GM21360 (cell line): ENCODE measurements around the gene GH1.

Source experiments
- ATAC-seq: cut with Tn5 transposase; IDR thresholded peaks from one replicate; pipeline ENCODE4 v1.9.1; 2021; ENCODE audit warnings: mild to moderate bottlenecking, moderate library complexity; ENCODE audit not compliant: unreplicated experiment

The GH1 gene

DNA sequence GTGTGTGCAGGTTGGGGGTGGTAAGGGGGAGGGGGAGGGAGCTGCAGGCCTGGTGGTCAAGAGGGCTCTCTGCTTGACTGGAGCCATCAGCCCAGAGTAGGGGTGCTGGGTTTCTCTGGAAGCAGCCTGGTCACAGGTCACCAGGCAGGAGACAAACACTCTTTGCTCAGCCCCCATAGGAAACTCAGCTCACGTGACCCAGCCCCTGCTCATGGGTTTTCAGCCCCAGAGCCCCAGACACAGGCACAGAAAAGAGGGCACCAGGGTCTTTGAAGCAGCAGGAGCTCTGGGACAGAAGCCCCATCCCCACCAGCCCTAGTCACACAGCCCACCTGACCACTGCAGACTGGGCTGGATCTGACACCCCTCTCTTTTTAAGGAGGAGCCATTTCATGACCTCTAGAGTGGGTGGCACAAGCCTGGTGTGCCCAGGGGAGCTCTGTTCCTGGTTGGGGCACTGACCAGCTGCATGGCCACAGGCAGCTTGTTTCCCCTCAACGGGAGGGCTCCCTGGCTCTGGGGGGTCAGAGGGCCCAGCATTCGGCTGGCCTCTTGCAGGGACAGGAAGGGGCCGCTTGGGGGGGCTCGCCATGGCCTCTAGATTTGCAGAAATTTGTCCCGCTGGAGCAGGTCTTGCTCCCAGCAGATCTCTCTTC lies 27.3 kb upstream of the GH1 start:
- no peak for ATAC-seq

DNA sequence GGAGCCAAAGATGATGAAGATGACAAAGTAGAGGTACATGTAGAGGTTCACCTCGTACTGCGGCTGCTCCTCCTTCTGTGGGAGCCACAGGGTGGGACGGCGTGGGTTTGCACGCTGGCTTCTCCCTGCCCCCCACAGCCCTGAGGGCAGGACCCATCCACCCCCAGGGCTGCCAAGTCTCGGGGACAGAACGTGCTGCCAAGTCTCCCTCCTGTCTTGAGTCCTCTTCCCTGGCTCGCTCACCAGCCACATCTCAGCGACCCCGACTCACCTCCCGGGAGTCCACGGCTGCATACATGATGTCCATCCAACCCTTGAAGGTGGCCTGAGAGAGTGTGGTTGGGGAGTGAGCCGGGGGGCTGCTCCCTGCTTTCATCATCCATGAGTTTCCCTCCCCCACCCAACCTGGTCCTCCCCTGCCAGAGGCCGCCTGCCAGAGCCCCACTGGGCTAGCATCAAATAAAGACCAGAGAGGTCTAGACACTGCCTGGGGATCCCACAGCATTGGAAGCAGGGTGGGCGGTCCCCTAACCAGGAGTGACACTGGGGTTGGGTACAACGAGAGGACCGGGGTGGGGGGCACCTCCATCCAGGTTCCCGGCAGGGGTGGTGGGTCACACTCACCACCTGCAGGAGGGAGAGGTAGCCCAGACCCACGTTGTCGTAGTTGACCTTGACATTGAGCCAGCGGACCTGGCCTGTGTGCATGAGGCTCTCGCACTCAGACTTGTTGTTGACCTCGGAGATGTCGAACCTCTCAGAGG lies 26.3 kb upstream of the GH1 start:
- ATAC-seq = no peak

DNA sequence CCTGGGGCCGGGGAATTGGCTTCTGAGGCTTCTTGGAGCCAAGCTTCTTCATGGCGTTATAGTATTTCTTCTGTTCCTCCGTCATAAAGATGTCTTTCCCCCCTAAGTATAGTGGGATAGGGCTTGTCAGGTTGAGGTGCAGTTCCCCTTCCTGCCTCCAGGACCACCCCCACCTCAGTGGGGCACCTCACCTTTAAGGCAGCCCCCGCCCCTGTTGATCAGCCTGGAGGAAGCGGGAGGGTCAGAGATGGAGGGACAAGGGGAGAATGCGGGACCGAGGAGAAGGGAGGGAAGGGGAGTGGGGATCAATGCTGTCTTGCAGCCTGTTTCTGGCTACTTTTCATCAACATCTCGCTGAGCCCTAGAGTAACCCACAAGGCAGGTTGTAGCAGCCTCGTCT lies 25.1 kb upstream of the GH1 start:
- ATAC-seq = no peak

DNA sequence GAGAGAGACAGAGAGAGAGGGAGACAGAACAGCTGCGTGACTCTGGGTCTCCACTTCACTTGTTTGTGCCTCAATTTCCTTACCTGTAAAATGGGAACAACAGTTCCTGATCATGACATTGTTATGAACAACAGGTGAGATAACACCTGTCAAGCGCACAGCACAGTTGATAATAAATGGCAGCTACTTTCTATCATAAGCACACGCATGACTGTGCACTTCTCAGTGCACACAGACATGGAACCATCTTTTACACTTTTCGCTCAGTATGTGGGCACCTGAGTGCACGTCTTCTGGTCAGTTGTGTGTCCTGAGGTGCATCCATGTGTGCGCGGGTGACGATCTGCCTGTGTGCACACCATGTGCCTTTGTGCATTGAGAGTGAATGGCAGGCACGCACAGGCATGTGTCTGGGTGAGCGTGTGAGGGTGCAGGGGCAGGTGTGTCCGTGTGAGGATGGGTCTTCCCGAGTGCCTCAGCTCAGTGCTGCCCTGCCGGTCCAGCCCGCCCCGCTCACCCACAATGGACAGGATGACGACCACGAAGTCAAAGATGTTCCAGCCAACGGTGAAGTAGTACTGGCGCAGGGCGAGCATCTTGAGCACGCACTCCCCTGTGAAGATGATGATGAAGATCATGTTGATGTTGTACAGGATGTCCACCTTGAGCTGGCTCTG lies 23.8 kb upstream of the GH1 start:
- ATAC-seq = no peak

DNA sequence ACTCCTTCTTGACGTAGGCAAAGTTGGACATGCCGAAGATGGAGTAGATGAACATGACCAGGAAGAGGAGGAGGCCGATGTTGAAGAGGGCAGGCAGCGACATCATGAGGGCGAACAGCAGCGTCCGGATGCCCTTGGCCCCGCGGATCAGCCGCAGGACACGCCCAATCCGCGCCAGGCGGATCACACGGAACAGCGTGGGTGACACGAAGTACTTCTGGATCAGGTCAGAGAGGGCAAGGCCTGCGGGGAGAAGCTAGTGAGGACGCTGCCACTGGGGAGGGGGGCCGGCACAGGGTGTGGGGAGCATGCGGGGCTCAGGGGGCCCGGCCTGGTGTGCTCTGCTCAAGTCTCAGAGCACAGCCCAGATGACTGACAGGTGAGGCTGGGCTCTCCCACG lies 23.1 kb upstream of the GH1 start:
- no peak for ATAC-seq

DNA sequence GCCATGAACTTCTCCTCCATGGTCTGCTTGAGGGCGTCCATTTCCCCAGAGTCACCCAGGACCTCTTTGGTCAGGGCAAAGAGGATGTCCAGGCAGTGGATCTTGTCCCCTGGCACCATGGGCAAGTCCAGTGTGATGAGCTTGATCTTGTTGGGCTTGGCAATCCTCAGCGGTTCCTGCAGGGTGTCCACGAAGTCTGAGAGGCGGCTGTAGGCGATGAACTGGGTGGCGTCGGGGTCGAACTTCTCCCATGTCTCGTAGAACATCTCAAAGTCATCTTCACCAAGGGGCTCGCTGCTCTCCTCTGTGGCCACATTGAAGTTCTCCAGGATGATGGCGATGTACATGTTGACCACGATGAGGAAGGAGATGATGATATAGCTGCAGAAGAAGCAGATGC lies 22.5 kb upstream of the GH1 start:
- no peak for ATAC-seq

DNA sequence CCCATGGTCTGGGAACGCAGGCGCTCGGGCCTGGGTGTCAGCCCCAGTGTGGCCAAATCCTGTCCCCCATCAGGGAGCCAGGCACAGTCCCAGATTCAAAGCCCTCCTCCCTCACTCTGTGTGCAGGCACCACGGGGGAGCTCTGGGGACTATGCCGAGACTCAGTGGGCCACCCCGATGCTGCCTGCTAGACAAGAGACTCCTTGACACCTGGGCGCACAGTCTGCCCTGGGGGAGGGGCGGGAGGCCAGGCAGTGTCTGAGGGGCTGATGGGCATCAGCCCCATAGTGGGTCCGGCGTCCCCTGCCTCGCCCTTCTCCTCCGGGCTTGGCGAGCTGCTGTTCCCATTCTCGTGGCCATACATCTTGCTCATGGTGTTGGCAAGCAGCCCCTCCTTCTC lies 21.9 kb upstream of the GH1 start:
- ATAC-seq = no peak

DNA sequence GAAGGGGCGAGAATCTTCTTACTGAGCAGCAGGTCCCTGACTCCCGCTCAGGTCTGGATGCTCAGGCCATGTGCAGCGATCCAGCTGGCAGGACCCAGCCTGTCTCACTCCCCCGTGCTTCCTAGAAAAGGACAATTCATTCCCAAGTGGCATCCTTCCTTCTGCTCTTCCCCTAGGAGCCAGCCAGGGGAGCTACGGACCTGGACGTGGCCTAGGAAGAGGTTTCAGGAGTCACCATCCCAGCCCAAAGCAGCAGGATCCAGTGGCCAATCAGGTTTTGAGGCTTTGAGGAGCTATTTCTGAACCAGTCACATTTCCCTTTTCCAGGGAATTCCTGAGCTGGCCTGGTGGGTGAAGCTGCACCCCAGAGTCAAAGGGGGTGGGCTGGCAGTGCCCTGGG lies 21.2 kb upstream of the GH1 start:
- no peak for ATAC-seq

DNA sequence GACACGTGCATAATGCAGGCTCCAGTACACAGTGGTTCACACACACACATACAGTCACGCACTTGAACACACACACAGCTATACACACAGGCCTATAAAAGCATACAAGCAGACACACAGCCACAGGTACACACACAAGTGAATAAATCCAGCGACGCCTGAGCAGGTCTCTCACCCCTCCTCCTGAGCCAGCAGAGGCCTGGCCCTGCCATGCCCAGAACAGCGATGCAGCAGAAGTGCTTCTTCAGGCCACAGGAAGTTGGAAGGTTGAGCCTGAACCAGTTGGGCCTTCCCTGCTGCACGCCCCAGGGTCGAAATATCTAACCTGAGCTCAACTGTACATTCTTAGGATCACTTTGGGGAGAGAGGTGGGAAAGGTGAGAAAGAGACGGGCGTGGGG lies 20.8 kb upstream of the GH1 start:
- no peak for ATAC-seq

DNA sequence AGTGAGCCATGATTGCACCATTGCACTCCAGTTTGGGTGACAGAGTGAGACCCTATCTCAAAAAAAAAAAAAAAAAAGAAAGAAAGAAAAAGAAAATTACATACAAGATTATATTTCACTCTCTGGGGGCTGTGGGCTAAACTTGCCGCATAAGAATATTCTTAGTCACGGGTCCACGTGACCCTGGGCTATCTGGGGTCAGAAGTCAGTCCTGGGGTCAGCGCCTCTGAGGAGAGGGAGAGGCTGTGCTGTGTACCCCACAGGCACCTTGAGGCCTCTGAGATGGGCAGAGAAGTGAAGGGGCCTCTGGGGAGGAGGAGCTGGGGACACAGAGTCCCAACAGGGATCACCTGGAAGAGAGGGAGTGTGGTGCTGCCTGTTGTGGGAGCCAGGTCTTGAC lies 19.3 kb upstream of the GH1 start:
- no peak for ATAC-seq

DNA sequence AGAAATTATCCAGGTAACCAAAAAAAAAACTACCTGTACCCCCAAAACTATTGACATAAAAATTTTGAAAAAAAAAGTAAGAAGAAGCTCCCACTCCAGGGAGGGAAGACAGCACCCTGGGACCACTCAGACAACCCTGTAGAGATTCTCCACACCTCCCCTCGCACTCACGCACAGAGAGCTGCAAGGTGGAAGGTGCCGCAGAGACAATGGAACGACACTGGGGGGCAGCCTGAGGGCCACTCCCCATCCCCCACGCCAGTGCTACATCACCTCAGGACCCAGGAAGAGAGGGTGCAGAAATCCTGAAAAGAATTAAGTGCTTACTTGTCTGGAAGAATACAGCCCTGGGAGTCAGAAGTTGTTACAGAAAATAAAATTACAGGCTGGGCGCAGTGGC lies 18.7 kb upstream of the GH1 start:
- no peak for ATAC-seq

DNA sequence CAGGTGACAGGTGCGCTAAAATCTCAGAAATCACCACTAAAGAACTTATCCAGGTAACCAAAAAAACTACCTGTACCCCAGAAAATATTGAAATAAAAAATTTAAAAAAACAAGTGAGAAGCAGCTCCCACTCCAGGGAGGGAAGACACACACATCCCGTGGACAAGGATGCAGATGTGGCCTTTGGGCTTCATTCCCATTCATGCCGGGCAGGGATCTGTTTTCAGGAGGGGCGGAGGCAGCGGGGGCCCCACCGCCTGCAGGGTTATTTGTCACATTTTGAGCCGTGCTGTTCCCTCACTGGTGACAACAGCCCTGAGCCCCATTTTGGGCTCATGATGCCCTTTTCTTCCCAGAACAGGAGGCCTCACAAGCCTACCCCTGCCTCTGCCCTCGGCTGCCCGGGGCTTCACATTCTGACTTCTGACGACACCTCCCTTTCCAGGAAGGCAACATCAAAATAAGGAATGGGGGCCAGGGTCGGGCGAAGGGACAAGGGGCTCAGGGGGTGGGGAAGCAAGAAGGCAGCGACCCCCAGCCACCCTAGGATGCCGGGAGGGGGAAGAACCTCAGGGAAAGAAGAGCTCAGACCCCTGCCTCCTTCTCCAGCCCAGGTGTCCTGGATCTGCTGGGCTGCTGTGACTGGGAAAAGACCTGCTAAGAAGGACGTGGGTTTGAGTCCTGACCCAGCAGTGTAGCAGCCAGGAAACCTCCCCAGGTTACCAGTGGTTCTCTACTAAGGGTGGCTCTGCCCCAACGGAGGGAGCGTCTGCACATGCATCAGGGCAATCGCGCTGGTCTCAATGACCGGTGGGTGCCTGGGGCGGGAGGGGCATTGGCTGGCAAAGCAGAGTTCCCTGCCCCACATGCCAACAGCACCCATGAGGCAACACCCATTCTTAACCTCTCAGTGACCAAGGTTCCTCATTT lies 15.8 kb upstream of the GH1 start:
- ATAC-seq = no peak

DNA sequence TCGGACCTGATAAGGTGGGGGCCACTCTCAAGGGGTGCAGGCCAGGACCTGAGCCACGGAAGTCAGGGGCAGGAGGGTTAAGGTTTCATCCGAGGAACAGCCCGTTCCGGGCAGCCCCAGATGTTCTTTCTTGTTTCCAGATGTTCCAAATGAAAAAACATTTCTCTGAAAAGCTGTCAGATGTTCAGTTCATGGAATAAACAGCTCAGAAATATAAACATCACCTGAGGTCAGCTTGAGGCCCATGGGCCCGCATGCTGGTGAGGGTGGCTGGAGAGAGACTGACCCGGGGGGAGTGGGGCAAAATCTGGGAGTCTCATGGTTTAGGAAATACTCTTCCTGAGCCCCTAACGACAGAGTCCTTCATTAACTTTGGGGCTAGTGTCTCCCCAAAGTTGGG lies 15.0 kb upstream of the GH1 start:
- no peak for ATAC-seq

DNA sequence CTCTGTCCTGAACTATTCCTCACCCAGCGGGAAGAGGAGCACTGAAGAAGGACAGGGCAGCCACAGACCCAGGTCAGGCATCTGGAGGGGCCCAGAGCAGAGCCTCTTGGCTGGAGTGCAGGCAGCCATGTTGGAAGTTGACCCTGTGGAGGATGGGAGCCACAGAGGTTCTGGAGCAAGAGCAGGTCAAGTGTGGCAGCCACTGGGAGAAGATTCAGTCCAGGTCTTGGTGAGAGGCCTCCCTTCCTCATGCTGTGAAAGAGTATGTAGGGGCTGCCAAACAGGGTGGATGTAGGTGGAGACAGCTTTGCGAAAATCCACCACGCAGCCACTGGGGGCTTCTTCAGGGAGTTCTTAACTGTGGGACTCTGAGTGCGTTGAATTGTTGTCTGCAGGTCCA lies 14.1 kb upstream of the GH1 start:
- no peak for ATAC-seq

DNA sequence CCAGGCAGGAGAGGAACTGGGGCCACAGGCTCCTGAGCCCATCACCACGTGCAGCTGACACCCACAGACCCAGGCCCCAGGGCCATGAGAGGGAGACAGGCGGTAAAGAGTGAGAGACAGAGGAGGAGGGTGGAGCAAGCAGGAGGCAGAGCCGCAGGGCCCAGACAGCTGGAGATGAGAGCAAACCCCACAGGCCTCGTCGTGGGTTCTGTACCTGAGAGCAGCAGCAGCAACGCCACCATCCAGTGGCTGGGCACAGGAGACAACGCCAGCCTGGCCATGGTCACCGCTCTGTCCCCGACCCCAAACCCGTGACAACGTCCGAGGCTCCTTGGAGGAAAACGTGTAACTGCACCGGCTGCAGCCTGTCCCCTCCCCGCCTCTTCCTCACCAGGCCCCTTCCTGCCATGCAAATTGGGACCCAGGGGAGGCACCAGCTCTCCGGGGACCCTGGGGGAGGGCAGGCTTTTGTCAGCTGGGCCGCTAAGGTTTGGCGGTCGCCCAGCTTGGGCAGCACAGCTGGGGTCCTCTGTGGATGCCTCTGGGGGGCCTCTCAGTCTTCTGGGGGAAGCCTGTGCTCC lies 13.4 kb upstream of the GH1 start, which contains the start of gene CD79B:
CD79B (minus strand) TSS at position 351 of the 581 bp plus-strand sequence; CDS start at position 281, 70 bp downstream.
- peak; percentile 53 for ATAC-seq

DNA sequence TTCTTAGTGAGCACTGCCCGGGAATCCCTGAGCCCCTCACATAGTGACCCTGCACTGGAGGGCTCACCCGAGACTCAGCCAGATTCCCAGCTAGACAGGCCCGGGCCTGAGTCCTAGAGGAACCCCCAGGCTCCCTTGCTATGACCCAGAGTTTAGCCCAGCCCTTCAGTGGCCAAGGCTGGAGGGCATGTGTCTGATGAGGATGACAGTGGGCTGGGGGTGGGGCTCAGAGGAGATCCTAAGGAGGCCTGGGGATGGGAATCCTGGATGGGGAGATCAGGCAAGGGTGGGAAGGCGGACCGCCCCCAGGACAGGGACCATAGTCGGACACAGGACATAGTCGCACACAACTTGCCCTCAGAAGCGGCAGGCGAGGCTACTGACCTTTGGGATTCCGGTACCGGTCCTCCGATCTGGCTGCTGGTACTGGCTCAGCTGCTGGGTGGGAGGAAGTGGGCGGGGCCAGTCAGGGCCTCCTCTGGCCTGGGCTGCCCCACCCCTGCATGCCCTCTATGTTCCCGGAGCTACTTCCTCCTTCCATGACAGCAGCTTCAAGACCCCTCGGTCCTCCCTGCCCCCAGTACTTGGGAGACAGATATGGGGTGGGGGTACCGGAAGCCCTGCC lies 12.4 kb upstream of the GH1 start:
- ATAC-seq = no peak

DNA sequence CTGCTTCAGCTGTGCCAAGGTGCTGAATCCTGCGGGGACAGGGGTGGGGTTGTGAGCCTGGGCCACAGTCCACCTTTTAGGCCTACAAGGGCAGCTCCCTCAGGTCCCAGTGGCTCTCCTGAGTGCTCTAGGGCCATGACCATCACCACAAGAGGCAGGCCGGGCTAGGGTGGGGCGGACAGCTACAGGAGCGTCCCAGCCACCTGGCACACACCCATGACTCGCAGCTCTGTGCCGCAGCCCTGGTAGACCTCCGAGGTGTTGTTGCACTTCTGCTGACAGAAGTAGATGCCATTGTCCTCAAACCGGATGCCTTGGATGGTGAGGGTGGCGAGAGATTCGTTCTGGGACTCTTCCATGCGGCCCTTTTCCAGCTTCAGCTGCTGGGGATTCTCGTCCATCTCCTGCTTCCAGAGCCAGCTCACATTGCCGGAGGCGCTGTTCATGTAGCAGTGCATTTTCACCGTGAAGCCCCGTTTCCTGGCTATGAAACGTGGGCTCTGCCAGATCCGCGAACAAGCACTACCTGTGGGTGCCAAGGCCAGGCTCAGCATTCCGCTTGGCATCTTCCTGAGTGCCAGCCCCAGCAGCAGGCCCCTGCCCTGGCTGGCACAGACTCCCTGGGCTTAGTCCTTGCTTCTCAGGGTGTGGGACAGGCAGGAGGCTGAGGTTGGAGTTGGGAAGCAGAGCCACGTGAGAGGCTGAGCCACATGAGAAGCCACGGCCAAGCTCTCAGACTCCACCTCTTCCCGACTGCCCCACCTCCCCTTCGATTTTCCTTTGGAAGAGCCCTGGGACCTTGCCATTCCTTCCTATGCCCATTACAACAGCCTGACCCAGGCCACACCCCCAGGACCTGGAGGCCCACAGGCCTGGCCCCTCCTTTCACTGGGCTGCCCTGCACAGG lies 11.5 kb upstream of the GH1 start:
- ATAC-seq = no peak

DNA sequence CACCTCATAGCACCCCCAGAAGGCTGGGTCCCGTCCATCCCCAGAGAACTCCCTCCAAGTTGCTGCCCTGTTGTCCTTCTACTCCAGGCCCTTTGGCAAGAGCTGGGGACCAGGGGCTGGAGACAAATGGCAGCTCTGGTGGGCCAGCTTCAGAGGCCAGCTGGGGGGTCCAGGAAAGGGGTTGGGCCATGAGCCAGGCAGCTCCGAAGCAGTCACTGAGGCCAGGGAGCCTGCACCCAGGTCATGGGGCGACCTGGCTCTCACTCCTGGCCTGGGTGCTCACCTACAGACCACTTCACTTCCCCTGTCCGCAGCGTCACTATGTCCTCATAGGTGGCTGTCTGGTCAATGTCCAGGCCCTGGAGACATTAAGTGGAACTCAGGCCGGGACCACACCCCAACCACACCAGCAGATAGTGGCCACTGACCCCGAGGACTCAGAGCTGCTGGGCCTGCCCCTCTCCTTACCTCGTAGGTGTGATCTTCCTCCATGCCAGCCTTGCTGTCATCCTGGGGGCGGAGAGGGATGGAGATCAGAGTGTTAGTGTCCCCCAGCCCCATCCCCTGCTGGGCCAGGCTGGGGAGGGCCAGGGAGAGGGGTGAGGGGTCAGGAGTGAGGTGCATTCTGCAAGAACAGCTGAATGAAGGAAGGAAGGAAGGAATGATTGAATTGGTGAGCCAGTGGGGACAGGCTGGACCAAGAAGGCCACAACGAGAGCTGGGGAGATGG lies 10.5 kb upstream of the GH1 start:
- no peak for ATAC-seq
